DND-41 (cell line): ENCODE results near the gene TAPT1.
A peak's percentile ranks its signal among the peaks of the same experiment; 100 is the strongest.

Experiments used
- ATAC-seq: fragments of 200-7000 bp; cut with Tn5 transposase; 3 replicates; pipeline ENCODE4 v1.9.1; 2021; ENCODE audit warnings: low read depth; ENCODE audit not compliant: insufficient read depth
- DNase-seq: peaks from one replicate; pipeline ENCODE4 v3.0.0-alpha.2; 2020
- H2AFZ ChIP-seq: 2 replicates; pipeline ENCODE4 v1.6.0; 2012; ENCODE audit warnings: low read depth, low read length
- H3K27ac ChIP-seq: 2 replicates; pipeline ENCODE4 v1.5.1; 2012; ENCODE audit warnings: low read length, inconsistent platforms
- H3K27me3 ChIP-seq: fragments of 200-600 bp; sonication (generic); 2 replicates; pipeline ENCODE4 v1.6.0; 2012; ENCODE audit warnings: low read length, mild to moderate bottlenecking, inconsistent platforms; ENCODE audit not compliant: insufficient read depth, poor library complexity
- H3K36me3 ChIP-seq: 2 replicates; pipeline ENCODE4 v1.5.1; 2012; ENCODE audit warnings: low read length, inconsistent platforms; ENCODE audit not compliant: insufficient read depth
- H3K4me1 ChIP-seq: 2 replicates; pipeline ENCODE4 v1.5.1; 2012; ENCODE audit warnings: mild to moderate bottlenecking, low read length; ENCODE audit not compliant: insufficient read depth
- H3K4me2 ChIP-seq: 2 replicates; pipeline ENCODE4 v1.6.0; 2012; ENCODE audit warnings: mild to moderate bottlenecking, moderate library complexity, low read length, inconsistent platforms; ENCODE audit not compliant: insufficient read depth
- H3K4me3 ChIP-seq, 2 experiments: fragments of 200-600 bp in 1 of 2; shearing (Covaris generic) in 1 of 2; 2 replicates each; pipeline ENCODE4 v1.5.1; 2012 to 2016; ENCODE audit warnings: inconsistent platforms in 2 of 2, low read length in 2 of 2, mild to moderate bottlenecking in 2 of 2, low read depth in 1 of 2, moderate library complexity in 1 of 2
- H3K79me2 ChIP-seq: 2 replicates; pipeline ENCODE4 v1.6.0; 2012; ENCODE audit warnings: low read length, inconsistent platforms; ENCODE audit not compliant: insufficient read depth
- H3K9ac ChIP-seq: 2 replicates; pipeline ENCODE4 v1.6.0; 2012; ENCODE audit warnings: low read depth, mild to moderate bottlenecking, inconsistent platforms, low read length, moderate library complexity
- H3K9me3 ChIP-seq: 2 replicates; pipeline ENCODE4 v1.5.1; 2012; ENCODE audit warnings: low read length, moderate library complexity, mild to moderate bottlenecking, inconsistent platforms; ENCODE audit not compliant: insufficient read depth, severe bottlenecking
- H4K20me1 ChIP-seq: 2 replicates; pipeline ENCODE4 v1.6.0; 2012; ENCODE audit warnings: low read length; ENCODE audit not compliant: insufficient read depth
- CTCF ChIP-seq: IDR thresholded peaks from 2 replicates; pipeline ENCODE4 v1.5.1; 2012; ENCODE audit warnings: borderline replicate concordance, low read length, moderate library complexity, mild to moderate bottlenecking; ENCODE audit not compliant: poor library complexity, severe bottlenecking; ENCODE audit errors: extremely low read depth
- EZH2 ChIP-seq: IDR thresholded peaks from 3 replicates; pipeline ENCODE4 v1.6.1; 2012; ENCODE audit warnings: borderline replicate concordance, low read depth, mild to moderate bottlenecking, moderate library complexity, low read length, inconsistent platforms; ENCODE audit not compliant: severe bottlenecking

The TAPT1 gene

GRCh38 chr4:16240300-16240699 is 14.0 kb upstream of the TAPT1 start:
- no peaks in the 10 kb centered on the region for H3K79me2 ChIP-seq
- no peak overlapping the region for H3K4me3 ChIP-seq
- no peak overlapping the region for H3K4me2 ChIP-seq
- no peak for DNase-seq
- H3K36me3 ChIP-seq: no peaks in the 10 kb centered on the region
- TF ChIP-seq EZH2 (no peak), CTCF (no peak)
- H4K20me1 ChIP-seq: no peaks in the 10 kb centered on the region
- H3K4me1 ChIP-seq: no peaks in the 10 kb centered on the region
- H2AFZ ChIP-seq: no peak overlapping the region
- H3K9ac ChIP-seq: no peak overlapping the region
- no peaks in the 10 kb centered on the region for H3K9me3 ChIP-seq
- no peaks in the 10 kb centered on the region for H3K27me3 ChIP-seq
- no peak for ATAC-seq
- no peak overlapping the region for H3K27ac ChIP-seq

- no peaks in the 10 kb centered on the region for H3K27me3 ChIP-seq
- DNase-seq (no peak), ATAC-seq (no peak)
- TF ChIP-seq CTCF: no peak
- H3K9ac ChIP-seq: no peak overlapping the region
- H3K4me3 ChIP-seq: no peak overlapping the region
- H3K9me3 ChIP-seq: no peaks in the 10 kb centered on the region
- H3K79me2 ChIP-seq: no peaks in the 10 kb centered on the region
- no peak overlapping the region for H3K27ac ChIP-seq
- H3K4me1 ChIP-seq: no peaks in the 10 kb centered on the region
- H4K20me1 ChIP-seq: no peaks in the 10 kb centered on the region
- no peaks in the 10 kb centered on the region for H3K36me3 ChIP-seq
- H3K4me2 ChIP-seq: no peak overlapping the region
- H2AFZ ChIP-seq: no peak overlapping the region
Measured at GRCh38 chr4:16239086-16239485, 12.8 kb upstream of the TAPT1 start.

- ATAC-seq (peak; percentile 49; the same call in 1 of the 3 replicates), DNase-seq (no peak)
- Histone ChIP-seq H3K9me3 (no peaks in the 10 kb centered on the region), H3K27me3 (no peaks in the 10 kb centered on the region), H3K4me3 (no peak overlapping the region), H2AFZ (no peak overlapping the region), H3K79me2 (no peaks in the 10 kb centered on the region), H3K36me3 (no peaks in the 10 kb centered on the region), H4K20me1 (no peaks in the 10 kb centered on the region), H3K4me1 (no peaks in the 10 kb centered on the region), H3K27ac (no peak overlapping the region), H3K4me2 (no peak overlapping the region), H3K9ac (no peak overlapping the region)
- no peak for TF ChIP-seq EZH2
- no peak for TF ChIP-seq CTCF
Measured at GRCh38 chr4:16238327-16238726, 12.1 kb upstream of the TAPT1 start.

GRCh38 chr4:16237715-16238114 is 11.4 kb upstream of the TAPT1 start:
- Histone ChIP-seq H3K4me2 (no peak overlapping the region), H3K27ac (no peak overlapping the region), H2AFZ (no peak overlapping the region), H4K20me1 (no peaks in the 10 kb centered on the region), H3K9me3 (no peaks in the 10 kb centered on the region), H3K4me3 (no peak overlapping the region), H3K9ac (no peak overlapping the region), H3K27me3 (no peaks in the 10 kb centered on the region), H3K36me3 (no peaks in the 10 kb centered on the region), H3K79me2 (no peaks in the 10 kb centered on the region), H3K4me1 (no peaks in the 10 kb centered on the region)
- TF ChIP-seq CTCF (no peak), EZH2 (no peak)
- DNase-seq (no peak), ATAC-seq (no peak)
